GM12878 (cell line): ENCODE results near the gene CNTN4. TPM values are rescaled to one million over a fixed set of nuclear protein-coding genes. Genes with fewer than 3 reads are reported as not detected.

Experiments used
- ATAC-seq: fragments of 200-7000 bp; cut with Tn5 transposase; 3 replicates; pipeline ENCODE4 v1.9.1; 2020; ENCODE audit warnings: mild to moderate bottlenecking, moderate library complexity
- BruUV-seq: library from RNA; stranded (reverse); fragments of 400-500 nt; replicated peaks from 2 replicates; lab custom pipeline; 2021; lab: Mats Ljungman, UMichigan
- CTCF ChIA-PET: fragments of 300-600 bp; sonication (Branson Sonifier 250); formaldehyde crosslinking; extraction: SDS; loops from one replicate; lab custom pipeline; 2021; ENCODE audit warnings: inconsistent platforms; lab: Yijun Ruan, JAX
- POLR2A ChIA-PET: fragments of 350-600 bp; formaldehyde crosslinking; extraction: SDS; loops from one replicate; lab custom pipeline; 2021; ENCODE audit warnings: inconsistent platforms; lab: Charles Lee
- RAD21 ChIA-PET: fragments of 300-600 bp; sonication (Branson Sonifier 250); formaldehyde crosslinking; loops from one replicate; lab custom pipeline; 2023; ENCODE audit warnings: antibody characterized with exemption; ENCODE audit not compliant: unreplicated experiment; lab: Charles Lee
- SMC1A ChIA-PET: fragments of 300-600 bp; sonication (Branson Sonifier 250); formaldehyde crosslinking; loops from one replicate; lab custom pipeline; 2023; ENCODE audit not compliant: unreplicated experiment, uncharacterized antibody; lab: Charles Lee
- DNase-seq: peaks from one replicate; pipeline ENCODE4 v3.0.0-alpha.2; 2011; ENCODE audit warnings: low read depth, low spot score
- FAIRE-seq: peaks from 3 replicates; lab custom pipeline; 2011; peaks lifted over from hg19 to GRCh38; lab: Jason Lieb, UNC
- H2AFZ ChIP-seq: 2 replicates; pipeline ENCODE4 v1.6.0; 2011; ENCODE audit warnings: low read depth, low read length, control low read depth; ENCODE audit not compliant: control insufficient read depth
- H3K27ac ChIP-seq: 2 replicates; pipeline ENCODE4 v1.5.1; 2011; ENCODE audit warnings: control low read depth; ENCODE audit not compliant: control insufficient read depth, insufficient read depth
- H3K27me3 ChIP-seq, 2 experiments: replicated peaks in 1 of 2; 2 replicates each; pipeline versions ENCODE4 v1.6.0 to v1.6.1; 2011; ENCODE audit warnings: low read length in 1 of 2; ENCODE audit not compliant: control insufficient read depth in 2 of 2, insufficient read depth in 2 of 2
- H3K36me3 ChIP-seq, 2 experiments: 2 replicates each; pipeline ENCODE4 v1.5.1; 2011; ENCODE audit warnings: low read length in 1 of 2; ENCODE audit not compliant: control insufficient read depth in 2 of 2, insufficient read depth in 2 of 2
- H3K4me1 ChIP-seq: 2 replicates; pipeline ENCODE4 v1.6.1; 2011; ENCODE audit warnings: mild to moderate bottlenecking, low read length, moderate library complexity, mixed read lengths; ENCODE audit not compliant: control insufficient read depth, insufficient read depth
- H3K4me2 ChIP-seq: 2 replicates; pipeline ENCODE4 v1.6.0; 2011; ENCODE audit warnings: control low read depth; ENCODE audit not compliant: control insufficient read depth, insufficient read depth
- H3K4me3 ChIP-seq: fragments of 200-600 bp; sonication (generic); 2 replicates; pipeline ENCODE4 v1.5.1; 2016
- H3K79me2 ChIP-seq: 2 replicates; pipeline ENCODE4 v1.6.0; 2011; ENCODE audit warnings: low read length; ENCODE audit not compliant: control insufficient read depth, insufficient read depth
- H3K9ac ChIP-seq: 2 replicates; pipeline ENCODE4 v1.8.0; 2011; ENCODE audit warnings: low read length, control low read depth, mixed read lengths; ENCODE audit not compliant: control insufficient read depth, insufficient read depth
- H3K9me3 ChIP-seq: replicated peaks from 3 replicates; pipeline ENCODE4 v1.5.1; 2011; ENCODE audit warnings: mild to moderate bottlenecking, low read length; ENCODE audit not compliant: control insufficient read depth, insufficient read depth
- H4K20me1 ChIP-seq: 2 replicates; pipeline ENCODE4 v1.6.0; 2011; ENCODE audit not compliant: control insufficient read depth, insufficient read depth
- ATF2 ChIP-seq: IDR thresholded peaks from 2 replicates; pipeline ENCODE4 v1.6.1; 2012; ENCODE audit warnings: low read length, inconsistent platforms
- BACH1 ChIP-seq: fragments of 450-650 bp; IDR thresholded peaks from 2 replicates; pipeline ENCODE4 v1.6.1; 2017; ENCODE audit warnings: mild to moderate bottlenecking, borderline replicate concordance
- BCL11A ChIP-seq: IDR thresholded peaks from 2 replicates; pipeline ENCODE4 v1.6.1; 2011; ENCODE audit warnings: low read depth, low read length
- CTCF ChIP-seq, 3 experiments: IDR thresholded peaks in 2 of 3; conservative IDR thresholded peaks in 1 of 3; 2 replicates each; pipeline ENCODE4 v1.5.1; 2011; ENCODE audit warnings: low read depth in 3 of 3, low read length in 3 of 3, mild to moderate bottlenecking in 3 of 3, control low read depth in 2 of 3, moderate library complexity in 2 of 3, inconsistent platforms in 1 of 3, mixed read lengths in 1 of 3; ENCODE audit not compliant: control insufficient read depth in 2 of 3, insufficient read depth in 1 of 3; ENCODE audit errors: extremely low read depth in 1 of 3
- E2F8 ChIP-seq: fragments of 450-650 bp; IDR thresholded peaks from 2 replicates; pipeline ENCODE4 v1.6.1; 2018; ENCODE audit warnings: mild to moderate bottlenecking, low read depth, moderate library complexity; ENCODE audit not compliant: partially characterized antibody
- EP300 ChIP-seq, 2 experiments: fragments of 150-350 bp in 1 of 2; IDR thresholded peaks; 2 replicates each; pipeline ENCODE4 v1.6.1; 2011 to 2012; ENCODE audit warnings: low read depth in 2 of 2, low read length in 2 of 2, borderline replicate concordance in 1 of 2, improper control_type of control experiment in 1 of 2, inconsistent platforms in 1 of 2; ENCODE audit not compliant: control insufficient read depth in 1 of 2
- FOXK2 ChIP-seq: fragments of 450-650 bp; IDR thresholded peaks from 2 replicates; pipeline ENCODE4 v1.6.1; 2017; ENCODE audit warnings: mild to moderate bottlenecking, moderate library complexity
- MEF2B ChIP-seq: fragments of 450-650 bp; IDR thresholded peaks from 2 replicates; pipeline ENCODE4 v1.6.1; 2018; ENCODE audit warnings: mild to moderate bottlenecking, moderate library complexity; ENCODE audit not compliant: partially characterized antibody, poor library complexity, severe bottlenecking
- NR2C2 ChIP-seq: IDR thresholded peaks from 2 replicates; pipeline ENCODE4 v1.6.1; 2011; ENCODE audit warnings: borderline replicate concordance, low read depth; ENCODE audit not compliant: control insufficient read depth, insufficient read length
- PAX5 ChIP-seq: IDR thresholded peaks from 2 replicates; pipeline ENCODE4 v1.6.1; 2011; ENCODE audit warnings: low read depth, low read length, borderline replicate concordance
- ZBTB11 ChIP-seq: fragments of 450-650 bp; formaldehyde crosslinking; IDR thresholded peaks from 2 replicates; pipeline ENCODE4 v1.5.0; 2022; ENCODE audit warnings: mild to moderate bottlenecking, missing genetic modification characterization
- ZNF274 ChIP-seq: IDR thresholded peaks from one replicate; pipeline ENCODE4 v1.8.0; 2011; ENCODE audit not compliant: insufficient read length, insufficient read depth
- WGBS: methylation state at CpG from one replicate; pipeline ENCODE4 v1.1.6; 2016; ENCODE audit warnings: low lambda C conversion rate; ENCODE audit not compliant: insufficient replicate concordance, insufficient coverage; ENCODE audit errors: missing lambda C conversion rate; 5-methylcytosine and 5-hydroxymethylcytosine counted together
- in situ Hi-C: fragments of 300-500 bp; cut with MboI; formaldehyde crosslinking; loops from 9 replicates; pipeline ENCODE4 v1.14.3; 2018; ENCODE audit warnings: mixed read lengths
- intact Hi-C: fragments of 100-400 bp; cut with micrococcal nuclease; formaldehyde crosslinking; loops from one replicate; pipeline ENCODE4 v1.14.2; 2022; ENCODE audit not compliant: unreplicated experiment
- polyA plus RNA-seq, 11 experiments: library from polyadenylated mRNA; depleted of rRNA in 4 of 11; unstranded in 6 of 11; stranded (reverse) in 5 of 11; fragments of >200 nt; fragmentation: Nextera tagmentation in 4 of 11; fragmentation: Illumina TruSeq in 1 of 11; extraction: Ambion mirVana in 4 of 11; extraction: Trizol in 1 of 11; gene quantifications; 1 replicate in 1 of 11; 2 replicates in 10 of 11; pipeline versions ENCODE4 v1.2.1 to v1.2.3, GENCODE V29; 2011 to 2016; ENCODE audit warnings: inconsistent platforms in 2 of 11, missing spikeins in 2 of 11, low read depth in 1 of 11
- total RNA-seq, 4 experiments: library from RNA; depleted of rRNA in 3 of 4; stranded (reverse); fragments of >200 nt in 3 of 4; fragmentation: Illumina TruSeq in 1 of 4; extraction: Trizol in 1 of 4; gene quantifications; 2 replicates each; pipeline versions ENCODE4 v1.2.1 to v1.2.3, GENCODE V29; 2013 to 2021

Gene CNTN4
- total and polyA plus RNA-seq, 10 of the 15 experiments (the other 5 are each of a cell fraction or from before 2014, with no cell fraction given) = 0.05 to 0.43 (median 0.15) TPM; not detected in 1

GRCh38 chr3:2851361-2851760 is 752.7 kb downstream of the CNTN4 start (continued):
- TF ChIP-seq CTCF (IDR thresholded peaks at IDR 0.05 in 2 of 3, conservative IDR thresholded peaks at IDR 0.05 in 1 of 3; ENCODE audit: control insufficient read depth in 2 of 3, extremely low read depth in 1 of 3, insufficient read depth in 1 of 3, low read depth in 3 of 3, low read length in 3 of 3) = no peak
- no peak for TF ChIP-seq FOXK2
- TF ChIP-seq NR2C2 = no peak
- TF ChIP-seq EP300 (IDR thresholded peaks at IDR 0.05; ENCODE audit: borderline replicate concordance in 1 of 2, control insufficient read depth in 1 of 2, low read depth in 2 of 2, low read length in 2 of 2) = no peak

- RAD21 ChIA-PET = no interaction called here
- in situ Hi-C loops (no loop called here), intact Hi-C loops (no loop called here)
- CTCF ChIA-PET = no interaction called here
- TF ChIP-seq BCL11A (no peak), FOXK2 (no peak), BACH1 (no peak), ZBTB11 (CRISPR knock-in tag) (no peak), ATF2 (no peak), ZNF274 (no peak), MEF2B (no peak), PAX5 (no peak), E2F8 (no peak)
- Histone ChIP-seq H2AFZ (no peak overlapping the region), H3K27ac (no peak overlapping the region), H3K9ac (no peak overlapping the region), H3K4me1 (no peaks in the 10 kb centered on the region), H3K9me3 (no peaks in the 10 kb centered on the region; the same call in 1 of the 3 replicates), H4K20me1 (no peaks in the 10 kb centered on the region), H3K4me3 (no peak overlapping the region), H3K4me2 (no peak overlapping the region), H3K79me2 (no peaks in the 10 kb centered on the region), H3K27me3 (peaks cover 0 to 2% of the 10 kb centered on the region in 2 experiments; a peak in 2 of 4 replicates), H3K36me3 (no peaks in the 10 kb centered on the region)
- FAIRE-seq (no peak), DNase-seq (no peak), ATAC-seq (no peak)
- 3% methylated on average over 1 of the region's 1 CpG for WGBS
- no TSS peak for BruUV-seq
- POLR2A ChIA-PET = no interaction called here
- SMC1A ChIA-PET = no interaction called here
Measured at GRCh38 chr3:2851835-2852234, 753.2 kb downstream of the CNTN4 start.
